ENCODE data around the gene ADPRHL1.

DNA sequence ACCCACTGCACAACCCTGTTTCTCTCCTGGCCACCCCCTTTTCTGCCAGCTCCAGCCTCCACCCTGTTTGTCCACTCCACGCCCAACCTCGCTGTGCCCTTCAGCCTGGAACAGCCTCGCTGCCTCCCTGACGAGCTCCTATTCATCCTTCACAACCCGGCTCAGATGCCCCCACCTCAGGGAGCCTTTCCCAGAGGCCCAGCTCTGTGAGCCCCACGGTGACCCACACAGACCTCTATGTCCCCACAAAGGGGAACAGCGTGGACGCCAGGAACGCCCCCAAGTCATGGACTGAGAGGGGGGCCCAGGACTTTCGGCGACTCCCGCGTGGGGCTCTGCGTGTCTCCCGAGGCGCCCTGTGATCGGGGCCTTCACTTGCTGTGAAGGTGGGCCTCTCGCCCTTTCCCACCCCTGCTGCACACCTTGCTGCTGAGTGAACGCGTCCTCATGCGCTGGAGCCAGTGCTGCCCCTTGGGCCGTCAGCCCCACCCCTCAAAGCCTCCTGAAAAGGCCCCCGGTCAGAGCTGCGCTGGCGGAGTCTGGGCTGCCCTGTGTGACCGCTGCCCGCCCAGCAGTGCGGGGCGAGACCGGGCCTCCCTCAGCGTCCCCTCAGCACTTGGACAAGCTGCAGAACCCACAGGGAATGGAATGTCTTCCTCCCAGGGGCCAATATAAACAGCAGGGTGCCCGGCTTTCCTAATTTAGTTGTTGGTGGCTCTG, 40.0 kb downstream of the ADPRHL1 start:
- TF ChIP-seq CTCF (IDR thresholded peaks at IDR 0.05) (no peak), EZH2 (IDR thresholded peaks at IDR 0.05) (no peak), EZH2phosphoT487 (IDR thresholded peaks at IDR 0.05) (no peak)
